CD4-positive, alpha-beta T cell treated with Interleukin-4 for 4 hours (primary cell): ENCODE data around the gene ACTBL2.

Source experiments
- DNase-seq: peaks from one replicate; pipeline ENCODE4 v3.0.0-alpha.2; 2020

ACTBL2 gene

DNA sequence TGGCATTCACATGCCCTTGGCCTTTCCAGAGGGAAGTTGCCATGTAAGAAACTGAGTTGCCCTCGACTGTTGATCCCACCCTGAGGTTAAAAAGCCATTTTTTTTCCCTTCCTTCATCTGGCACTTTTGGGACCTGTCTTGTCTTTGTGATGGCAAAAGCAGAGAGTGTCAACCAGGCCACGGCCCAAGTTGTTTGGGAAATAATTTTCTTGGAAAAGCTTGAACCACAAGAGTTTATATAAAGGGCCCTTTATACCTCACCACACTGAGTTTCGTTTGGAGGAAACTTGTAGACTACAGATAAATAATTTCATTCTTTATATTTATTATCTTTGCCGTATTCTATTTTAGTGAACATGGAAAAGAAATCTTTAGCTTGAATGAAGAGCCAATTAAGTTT lies 34.3 kb downstream of the ACTBL2 start:
- DNase-seq, result no peak

- no peak for DNase-seq
Observed at GRCh38 chr5:57447658-57448057, 35.0 kb downstream of the ACTBL2 start.

- DNase-seq, result no peak
Observed at GRCh38 chr5:57446966-57447365, 35.6 kb downstream of the ACTBL2 start.

DNA sequence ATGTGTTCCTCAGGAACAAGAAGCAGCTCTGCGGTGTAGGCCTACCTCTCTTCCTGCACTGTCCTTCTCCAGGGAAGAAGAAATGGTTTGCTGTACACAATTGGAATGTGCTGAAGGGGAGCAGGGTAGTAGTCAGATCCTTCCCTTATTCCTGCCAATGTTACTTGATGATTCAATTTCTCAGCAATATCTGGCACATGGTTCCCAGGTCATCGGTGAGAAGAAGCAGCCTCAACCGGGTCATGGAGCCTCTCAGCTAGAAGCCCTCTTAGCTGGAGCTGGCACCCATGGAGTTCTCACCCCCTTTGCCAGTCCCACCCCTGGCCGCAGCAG lies 36.9 kb downstream of the ACTBL2 start:
- DNase-seq, result no peak

DNA sequence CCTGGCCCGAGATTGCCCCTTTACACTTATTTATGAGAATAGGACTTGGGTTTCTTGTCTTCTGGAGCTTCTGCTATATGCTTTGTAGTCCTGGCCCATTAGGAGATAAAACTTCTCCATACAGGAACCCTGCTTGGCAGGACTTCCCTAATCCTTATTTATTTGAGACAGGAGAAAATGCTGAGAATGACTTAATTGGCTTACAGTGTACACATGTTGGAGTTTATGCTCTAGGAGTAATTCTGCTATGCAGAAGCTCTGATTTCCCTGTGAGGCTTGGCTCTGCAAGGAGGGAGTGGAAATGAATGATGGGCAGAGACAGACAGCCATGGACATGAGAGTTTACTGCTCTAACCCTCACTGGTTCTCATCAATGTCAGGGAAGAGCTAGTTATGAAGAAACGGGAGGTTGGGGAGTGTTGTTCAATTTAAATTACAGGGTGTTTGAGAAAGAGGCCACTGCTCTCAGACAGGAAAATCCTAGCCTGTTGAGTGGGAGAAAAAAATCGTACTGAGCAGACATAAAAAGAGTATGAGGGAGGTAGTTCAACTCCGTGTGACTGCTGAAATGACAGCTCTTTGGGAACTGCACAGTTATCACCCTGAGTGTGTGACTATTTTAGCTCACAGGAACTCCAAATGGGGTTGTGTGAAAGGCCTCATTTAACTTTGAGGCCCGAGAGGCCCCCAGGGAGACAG lies 37.5 kb downstream of the ACTBL2 start:
- no peak for DNase-seq

DNA sequence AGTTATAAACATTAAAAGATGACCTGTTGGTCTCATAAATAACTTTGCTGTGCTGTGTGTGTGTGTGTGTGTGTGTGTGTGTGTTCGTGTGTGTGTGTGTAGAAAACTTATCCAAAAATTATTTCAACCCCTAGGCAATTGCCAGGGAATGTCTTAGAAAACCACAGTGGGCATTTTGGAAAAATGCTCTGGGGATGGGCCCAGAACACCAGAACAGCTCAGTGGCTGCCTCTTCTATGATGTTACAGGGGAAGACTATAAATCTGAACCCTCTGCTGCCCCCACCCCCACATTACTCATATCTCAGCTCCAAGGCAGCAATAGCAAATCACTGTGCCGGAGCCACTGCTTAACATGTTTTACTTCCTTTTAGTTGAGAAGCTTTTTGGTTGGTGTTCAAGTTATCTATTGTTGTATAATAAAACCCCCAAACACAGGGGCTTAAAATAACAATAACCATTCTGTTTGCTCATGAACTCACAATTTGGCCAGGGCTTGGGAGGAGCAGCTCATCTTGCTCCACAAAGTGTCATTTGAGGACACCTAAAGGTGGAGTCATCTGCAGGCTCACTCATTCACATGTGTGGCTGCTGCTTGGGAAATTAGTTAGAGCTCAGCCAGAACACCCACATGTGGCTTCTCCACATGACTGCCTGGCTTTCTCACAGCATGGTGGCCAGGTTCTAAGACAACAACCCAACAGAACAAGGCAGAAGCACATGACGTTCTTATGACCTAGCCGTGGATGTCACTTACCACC lies 40.4 kb downstream of the ACTBL2 start:
- no peak for DNase-seq

DNA sequence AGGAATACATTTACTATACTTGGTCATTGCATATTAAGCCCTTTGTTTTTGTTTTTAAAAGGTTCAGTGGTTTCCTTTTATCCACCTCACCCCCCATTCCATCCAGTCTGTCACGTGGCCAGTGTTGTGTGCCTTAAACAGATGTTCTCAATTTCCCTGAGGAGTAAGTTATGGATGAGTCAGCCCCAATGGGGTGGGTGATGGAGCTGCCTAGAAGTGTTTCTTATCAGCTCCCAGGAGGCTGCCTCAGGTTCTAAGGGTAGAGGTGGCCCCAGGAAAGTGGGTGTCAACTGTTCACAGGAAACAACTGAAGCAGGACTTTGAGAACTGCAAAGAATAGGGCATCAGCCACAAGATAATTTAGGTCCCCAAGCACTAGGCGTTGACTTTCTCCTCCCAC lies 41.1 kb downstream of the ACTBL2 start:
- no peak for DNase-seq

DNA sequence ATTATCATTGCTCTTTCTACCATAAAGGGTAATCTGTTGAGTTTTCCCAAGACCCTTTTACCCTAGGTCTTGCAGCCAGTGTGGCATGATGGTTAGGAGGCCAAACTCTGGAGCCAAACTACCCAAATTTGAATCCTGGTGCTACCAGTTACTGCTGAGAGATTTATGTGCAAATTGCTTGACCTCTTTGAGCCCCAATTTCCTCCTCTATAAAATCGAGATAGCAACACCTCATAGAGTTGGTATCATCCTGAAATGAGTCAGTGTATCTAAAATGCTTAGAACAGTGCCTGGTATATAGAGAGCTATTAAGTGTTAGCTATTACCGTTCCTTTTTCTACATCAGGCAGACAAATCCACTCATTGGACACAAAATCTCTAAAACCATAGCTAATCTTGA lies 43.0 kb downstream of the ACTBL2 start:
- DNase-seq, result no peak

- no peak for DNase-seq
Observed at GRCh38 chr5:57437976-57438805, 44.4 kb downstream of the ACTBL2 start.

DNA sequence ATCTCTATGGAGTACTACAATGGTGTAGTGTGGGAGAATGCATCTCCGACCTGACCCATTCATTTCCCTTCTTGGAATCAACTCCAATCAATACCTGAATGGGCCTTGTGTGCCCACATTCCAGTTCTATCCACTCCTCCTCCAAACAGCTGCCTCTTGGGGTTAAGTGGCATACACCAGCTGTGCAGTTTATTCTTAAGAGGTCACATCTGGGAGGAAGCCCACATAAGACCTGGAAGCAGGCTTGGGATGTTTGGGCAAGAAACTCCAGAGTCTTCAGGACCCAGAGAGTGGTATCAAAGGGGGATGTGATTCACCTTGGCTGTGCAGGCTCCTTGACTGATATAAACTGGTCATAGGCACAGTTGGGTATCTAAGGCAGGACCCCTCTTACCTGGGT lies 46.0 kb downstream of the ACTBL2 start:
- DNase-seq, result no peak

DNA sequence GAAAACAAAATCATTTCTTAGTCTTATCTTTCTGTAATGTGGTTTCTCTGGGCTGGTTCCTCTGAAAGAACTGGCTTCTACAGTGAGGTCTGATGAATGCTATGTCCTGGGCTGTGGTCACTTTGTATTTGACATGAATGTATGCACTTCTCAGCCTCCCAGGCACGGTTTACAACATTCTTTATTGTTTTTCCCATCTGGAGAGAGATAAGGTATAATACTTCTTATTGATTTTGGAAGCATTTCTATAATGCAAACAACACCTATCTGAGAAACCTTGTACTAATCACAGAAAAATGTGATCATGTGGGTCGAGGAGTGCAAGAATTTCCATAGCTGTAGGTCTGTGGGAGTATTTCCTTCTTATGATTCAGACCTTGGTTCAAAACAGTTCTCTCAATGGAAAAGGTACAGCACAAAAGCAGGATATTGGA lies 46.9 kb downstream of the ACTBL2 start:
- DNase-seq, result no peak

DNA sequence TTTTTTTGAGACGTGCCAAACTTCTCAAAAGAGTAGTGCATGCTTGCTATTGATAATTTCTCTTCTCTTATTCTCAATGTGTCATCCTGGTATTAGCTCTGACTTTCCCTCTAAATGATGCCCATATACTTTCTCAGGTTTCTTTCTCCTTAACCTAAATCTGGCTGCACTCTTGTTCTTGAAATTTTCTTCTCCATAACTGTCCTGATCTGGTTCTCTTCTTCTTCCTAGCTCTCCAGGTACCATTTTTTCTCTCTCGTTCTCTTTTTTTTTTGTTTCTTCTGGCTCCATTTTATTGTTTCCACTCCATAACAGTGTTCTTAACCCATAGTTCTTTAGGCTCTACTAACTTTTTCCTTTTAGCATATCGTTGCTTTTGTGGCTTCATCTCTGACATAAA lies 47.9 kb downstream of the ACTBL2 start:
- no peak for DNase-seq

DNA sequence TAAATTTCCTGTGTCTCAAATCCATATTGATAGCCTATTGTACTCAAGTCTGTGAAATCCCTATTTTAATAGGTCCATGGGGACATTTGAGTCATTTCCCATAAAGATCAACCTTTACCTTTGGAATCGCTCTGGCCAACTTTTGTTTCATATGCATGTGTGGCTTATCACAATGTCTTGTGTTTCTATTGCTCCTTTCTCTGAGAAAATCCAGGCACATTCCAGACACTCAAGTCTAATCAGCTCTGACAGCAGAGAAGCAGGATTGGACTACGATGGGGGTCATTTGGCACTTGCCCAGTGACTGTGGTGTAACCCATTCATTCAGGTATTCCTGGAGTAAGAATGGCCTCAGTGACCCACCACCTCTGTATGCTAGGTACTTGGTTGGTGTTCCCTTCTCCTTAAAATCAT lies 48.4 kb downstream of the ACTBL2 start:
- no peak for DNase-seq

GRCh38 chr5:57432876-57433275 lies 49.7 kb downstream of the ACTBL2 start:
- DNase-seq, result no peak

DNA sequence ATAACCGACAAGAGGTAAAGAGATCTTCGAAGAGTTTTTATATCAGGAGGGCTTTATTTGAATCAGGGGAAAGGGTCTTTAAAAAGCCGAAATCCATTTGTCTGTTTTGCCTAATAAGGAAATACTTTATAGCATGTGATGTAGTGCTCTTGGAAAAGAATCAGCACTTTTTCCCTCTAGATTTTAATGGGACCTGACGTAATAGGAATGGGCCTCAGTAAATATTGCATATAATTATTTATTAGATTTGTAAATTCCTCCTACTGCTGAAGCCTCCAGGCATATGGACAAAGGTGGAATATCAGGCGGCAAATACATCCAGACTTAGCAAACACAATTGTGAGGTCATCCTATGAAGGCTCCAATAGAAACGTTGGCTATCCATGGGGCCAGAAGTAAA lies 50.9 kb downstream of the ACTBL2 start:
- DNase-seq, result no peak
